Measurements from ENCODE around the gene NCEH1. TPM values are rescaled to one million over a fixed set of nuclear protein-coding genes. Genes with fewer than 3 reads are reported as not detected.

NCEH1 gene
- total RNA-seq, 1 experiment from 2014 or later: 4.5 TPM

DNA sequence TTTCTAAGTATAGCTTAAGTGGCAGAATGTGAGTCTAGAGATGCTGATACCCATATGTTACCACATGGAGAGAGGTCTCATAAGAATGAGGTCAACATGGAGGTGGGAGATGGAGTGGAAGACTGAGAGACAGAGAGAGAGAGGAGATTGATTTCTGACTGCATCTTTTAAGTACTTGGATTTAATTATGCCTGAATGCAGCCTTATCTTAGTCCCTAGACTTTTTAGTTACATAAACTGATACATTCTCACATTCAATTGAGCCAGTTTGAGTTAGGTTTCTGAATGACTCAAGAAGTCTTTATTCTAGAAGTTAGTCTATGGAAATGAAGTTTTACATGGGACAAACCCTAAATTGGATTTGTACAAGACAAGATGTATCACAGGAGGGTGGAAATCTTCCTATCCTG is 129.1 kb downstream of the NCEH1 start:
- peaks cover 7% of the 10 kb centered on the region; the same call in 1 of the 2 replicates for H3K9me3 Mint-ChIP-seq
- ATAC-seq (no peak), DNase-seq (ENCODE audit: low spot score) (no peak)
- no peaks in the 10 kb centered on the region for H3K36me3 Mint-ChIP-seq
- CTCF ChIA-PET: no interaction called here
- no peaks in the 10 kb centered on the region for H3K27me3 Mint-ChIP-seq (ENCODE audit: low read depth)
- no peaks in the 10 kb centered on the region for H3K4me1 Mint-ChIP-seq
- H3K4me3 Mint-ChIP-seq: no peak overlapping the region
- H3K27ac Mint-ChIP-seq: no peak overlapping the region
- POLR2A ChIA-PET: no interaction called here
- no peak for TF ChIP-seq ZNF232 (CRISPR knock-in tag; IDR thresholded peaks at IDR 0.05)
- TF ChIP-seq SMAD3 (CRISPR knock-in tag; IDR thresholded peaks at IDR 0.05; ENCODE audit: borderline replicate concordance): no peak
- TF ChIP-seq SMAD4 (CRISPR knock-in tag; IDR thresholded peaks at IDR 0.05): no peak
- no peak for TF ChIP-seq ZNF423 (CRISPR knock-in tag; IDR thresholded peaks at IDR 0.05)
- TF ChIP-seq NR2C2 (CRISPR knock-in tag; IDR thresholded peaks at IDR 0.05): no peak
- no peak for TF ChIP-seq ZNF263 (CRISPR knock-in tag; IDR thresholded peaks at IDR 0.05; ENCODE audit: low read depth)
- TF ChIP-seq SOX15 (CRISPR knock-in tag; IDR thresholded peaks at IDR 0.05): no peak
- TF ChIP-seq, protein P1, sequence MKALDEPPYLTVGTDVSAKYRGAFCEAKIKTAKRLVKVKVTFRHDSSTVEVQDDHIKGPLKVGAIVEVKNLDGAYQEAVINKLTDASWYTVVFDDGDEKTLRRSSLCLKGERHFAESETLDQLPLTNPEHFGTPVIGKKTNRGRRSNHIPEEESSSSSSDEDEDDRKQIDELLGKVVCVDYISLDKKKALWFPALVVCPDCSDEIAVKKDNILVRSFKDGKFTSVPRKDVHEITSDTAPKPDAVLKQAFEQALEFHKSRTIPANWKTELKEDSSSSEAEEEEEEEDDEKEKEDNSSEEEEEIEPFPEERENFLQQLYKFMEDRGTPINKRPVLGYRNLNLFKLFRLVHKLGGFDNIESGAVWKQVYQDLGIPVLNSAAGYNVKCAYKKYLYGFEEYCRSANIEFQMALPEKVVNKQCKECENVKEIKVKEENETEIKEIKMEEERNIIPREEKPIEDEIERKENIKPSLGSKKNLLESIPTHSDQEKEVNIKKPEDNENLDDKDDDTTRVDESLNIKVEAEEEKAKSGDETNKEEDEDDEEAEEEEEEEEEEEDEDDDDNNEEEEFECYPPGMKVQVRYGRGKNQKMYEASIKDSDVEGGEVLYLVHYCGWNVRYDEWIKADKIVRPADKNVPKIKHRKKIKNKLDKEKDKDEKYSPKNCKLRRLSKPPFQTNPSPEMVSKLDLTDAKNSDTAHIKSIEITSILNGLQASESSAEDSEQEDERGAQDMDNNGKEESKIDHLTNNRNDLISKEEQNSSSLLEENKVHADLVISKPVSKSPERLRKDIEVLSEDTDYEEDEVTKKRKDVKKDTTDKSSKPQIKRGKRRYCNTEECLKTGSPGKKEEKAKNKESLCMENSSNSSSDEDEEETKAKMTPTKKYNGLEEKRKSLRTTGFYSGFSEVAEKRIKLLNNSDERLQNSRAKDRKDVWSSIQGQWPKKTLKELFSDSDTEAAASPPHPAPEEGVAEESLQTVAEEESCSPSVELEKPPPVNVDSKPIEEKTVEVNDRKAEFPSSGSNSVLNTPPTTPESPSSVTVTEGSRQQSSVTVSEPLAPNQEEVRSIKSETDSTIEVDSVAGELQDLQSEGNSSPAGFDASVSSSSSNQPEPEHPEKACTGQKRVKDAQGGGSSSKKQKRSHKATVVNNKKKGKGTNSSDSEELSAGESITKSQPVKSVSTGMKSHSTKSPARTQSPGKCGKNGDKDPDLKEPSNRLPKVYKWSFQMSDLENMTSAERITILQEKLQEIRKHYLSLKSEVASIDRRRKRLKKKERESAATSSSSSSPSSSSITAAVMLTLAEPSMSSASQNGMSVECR (CRISPR knock-in tag; IDR thresholded peaks at IDR 0.05; ENCODE audit: borderline replicate concordance): no peak

DNA sequence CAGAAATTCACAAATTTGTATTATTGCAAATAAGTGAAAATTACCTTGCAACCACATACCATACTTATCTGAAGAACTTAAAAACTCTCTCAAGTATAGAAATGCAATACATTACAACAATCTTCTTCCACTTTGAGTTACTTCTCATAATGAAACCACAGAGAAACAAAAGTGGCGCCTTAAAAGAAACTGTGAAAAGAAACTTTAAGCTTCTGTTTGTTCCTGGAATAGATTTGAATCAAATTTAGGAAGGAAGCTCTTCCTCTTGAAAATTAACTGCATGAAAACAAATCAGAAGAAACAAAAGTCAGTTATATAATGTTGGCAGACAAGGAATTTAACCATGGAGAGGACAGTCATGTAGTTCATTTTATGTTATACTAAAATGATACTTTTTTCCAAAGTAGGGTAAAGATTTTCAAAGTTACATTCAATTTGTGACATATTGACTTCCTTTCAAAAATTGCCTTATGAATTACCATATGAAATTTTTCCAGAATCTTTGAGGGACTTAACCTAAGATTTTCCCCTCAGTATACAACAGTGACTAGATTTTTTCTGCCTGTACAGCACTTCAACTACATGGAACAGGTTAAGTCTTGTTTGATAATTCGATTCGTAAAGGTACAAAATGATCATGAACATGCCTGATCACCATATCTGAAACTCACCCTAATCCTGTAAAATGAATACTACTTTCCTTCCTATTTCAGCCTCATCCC is 130.0 kb downstream of the NCEH1 start:
- H3K9me3 Mint-ChIP-seq: peaks cover 11% of the 10 kb centered on the region; the same call in 1 of the 2 replicates
- ChIA-PET CTCF (no interaction called here), POLR2A (no interaction called here)
- no peaks in the 10 kb centered on the region for H3K36me3 Mint-ChIP-seq
- H3K27ac Mint-ChIP-seq: no peak overlapping the region
- TF ChIP-seq ZNF416 (CRISPR knock-in tag; IDR thresholded peaks at IDR 0.05): no peak
- TF ChIP-seq, protein P2, sequence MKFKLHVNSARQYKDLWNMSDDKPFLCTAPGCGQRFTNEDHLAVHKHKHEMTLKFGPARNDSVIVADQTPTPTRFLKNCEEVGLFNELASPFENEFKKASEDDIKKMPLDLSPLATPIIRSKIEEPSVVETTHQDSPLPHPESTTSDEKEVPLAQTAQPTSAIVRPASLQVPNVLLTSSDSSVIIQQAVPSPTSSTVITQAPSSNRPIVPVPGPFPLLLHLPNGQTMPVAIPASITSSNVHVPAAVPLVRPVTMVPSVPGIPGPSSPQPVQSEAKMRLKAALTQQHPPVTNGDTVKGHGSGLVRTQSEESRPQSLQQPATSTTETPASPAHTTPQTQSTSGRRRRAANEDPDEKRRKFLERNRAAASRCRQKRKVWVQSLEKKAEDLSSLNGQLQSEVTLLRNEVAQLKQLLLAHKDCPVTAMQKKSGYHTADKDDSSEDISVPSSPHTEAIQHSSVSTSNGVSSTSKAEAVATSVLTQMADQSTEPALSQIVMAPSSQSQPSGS (CRISPR knock-in tag; IDR thresholded peaks at IDR 0.05; ENCODE audit: borderline replicate concordance, low read depth): no peak
- TF ChIP-seq, protein P3, sequence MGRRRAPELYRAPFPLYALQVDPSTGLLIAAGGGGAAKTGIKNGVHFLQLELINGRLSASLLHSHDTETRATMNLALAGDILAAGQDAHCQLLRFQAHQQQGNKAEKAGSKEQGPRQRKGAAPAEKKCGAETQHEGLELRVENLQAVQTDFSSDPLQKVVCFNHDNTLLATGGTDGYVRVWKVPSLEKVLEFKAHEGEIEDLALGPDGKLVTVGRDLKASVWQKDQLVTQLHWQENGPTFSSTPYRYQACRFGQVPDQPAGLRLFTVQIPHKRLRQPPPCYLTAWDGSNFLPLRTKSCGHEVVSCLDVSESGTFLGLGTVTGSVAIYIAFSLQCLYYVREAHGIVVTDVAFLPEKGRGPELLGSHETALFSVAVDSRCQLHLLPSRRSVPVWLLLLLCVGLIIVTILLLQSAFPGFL (CRISPR knock-in tag; IDR thresholded peaks at IDR 0.05; ENCODE audit: borderline replicate concordance): no peak
- no peak for TF ChIP-seq NR1H2 (CRISPR knock-in tag; IDR thresholded peaks at IDR 0.05)
- no peak for TF ChIP-seq TEAD1 (CRISPR knock-in tag; IDR thresholded peaks at IDR 0.05)
- no peak for TF ChIP-seq MXD4 (CRISPR knock-in tag; IDR thresholded peaks at IDR 0.05; ENCODE audit: borderline replicate concordance)
- TF ChIP-seq, protein P1 (CRISPR knock-in tag; IDR thresholded peaks at IDR 0.05; ENCODE audit: borderline replicate concordance): no peak
- TF ChIP-seq HMGA2 (CRISPR knock-in tag; IDR thresholded peaks at IDR 0.05): no peak
- TF ChIP-seq ZNF317 (CRISPR knock-in tag; IDR thresholded peaks at IDR 0.05; ENCODE audit: borderline replicate concordance, low read depth): no peak
- TF ChIP-seq CREM (CRISPR knock-in tag; IDR thresholded peaks at IDR 0.05): no peak
- no peak overlapping the region for H3K4me3 Mint-ChIP-seq
- no peaks in the 10 kb centered on the region for H3K27me3 Mint-ChIP-seq (ENCODE audit: low read depth)
- ATAC-seq (no peak), DNase-seq (ENCODE audit: low spot score) (no peak)
- no peaks in the 10 kb centered on the region for H3K4me1 Mint-ChIP-seq
